ENCODE data around the gene C2orf74. TPM values are rescaled to one million over a fixed set of nuclear protein-coding genes. Genes with fewer than 3 reads are reported as not detected.
"Not testable (repeated sequence)": the region's sequence is repeated elsewhere in the genome, so short reads cannot be mapped to it uniquely, and the experiment has no call there.

C2orf74 gene
- total and polyA plus RNA-seq, 2 experiments from 2014 or later: 17.5 to 43.0 TPM

DNA sequence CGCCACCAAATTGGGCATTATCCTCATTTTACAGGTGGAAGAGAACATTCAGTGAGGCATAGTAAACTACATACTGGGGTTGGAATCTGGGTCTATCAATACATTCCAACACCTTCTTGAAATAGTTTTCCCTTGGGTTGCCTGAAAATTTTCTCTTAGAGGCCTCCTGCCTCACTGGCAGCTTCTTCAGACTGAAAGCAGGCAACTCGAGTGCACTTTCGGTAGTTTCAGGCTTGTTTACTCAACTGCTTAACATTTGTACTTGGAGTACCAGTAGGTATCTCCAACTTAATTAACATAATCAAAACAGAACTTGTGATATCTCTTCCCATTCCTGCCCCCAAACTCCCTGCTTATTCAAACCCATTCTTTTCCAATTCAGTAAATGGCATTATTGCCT is 36.2 kb upstream of the C2orf74 start:
- H3K4me1 ChIP-seq (ENCODE audit: low read depth): no peaks in the 10 kb centered on the region
- TF ChIP-seq, protein P1, sequence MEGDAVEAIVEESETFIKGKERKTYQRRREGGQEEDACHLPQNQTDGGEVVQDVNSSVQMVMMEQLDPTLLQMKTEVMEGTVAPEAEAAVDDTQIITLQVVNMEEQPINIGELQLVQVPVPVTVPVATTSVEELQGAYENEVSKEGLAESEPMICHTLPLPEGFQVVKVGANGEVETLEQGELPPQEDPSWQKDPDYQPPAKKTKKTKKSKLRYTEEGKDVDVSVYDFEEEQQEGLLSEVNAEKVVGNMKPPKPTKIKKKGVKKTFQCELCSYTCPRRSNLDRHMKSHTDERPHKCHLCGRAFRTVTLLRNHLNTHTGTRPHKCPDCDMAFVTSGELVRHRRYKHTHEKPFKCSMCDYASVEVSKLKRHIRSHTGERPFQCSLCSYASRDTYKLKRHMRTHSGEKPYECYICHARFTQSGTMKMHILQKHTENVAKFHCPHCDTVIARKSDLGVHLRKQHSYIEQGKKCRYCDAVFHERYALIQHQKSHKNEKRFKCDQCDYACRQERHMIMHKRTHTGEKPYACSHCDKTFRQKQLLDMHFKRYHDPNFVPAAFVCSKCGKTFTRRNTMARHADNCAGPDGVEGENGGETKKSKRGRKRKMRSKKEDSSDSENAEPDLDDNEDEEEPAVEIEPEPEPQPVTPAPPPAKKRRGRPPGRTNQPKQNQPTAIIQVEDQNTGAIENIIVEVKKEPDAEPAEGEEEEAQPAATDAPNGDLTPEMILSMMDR (IDR thresholded peaks at IDR 0.05; ENCODE audit: low read depth, low read length): no peak

DNA sequence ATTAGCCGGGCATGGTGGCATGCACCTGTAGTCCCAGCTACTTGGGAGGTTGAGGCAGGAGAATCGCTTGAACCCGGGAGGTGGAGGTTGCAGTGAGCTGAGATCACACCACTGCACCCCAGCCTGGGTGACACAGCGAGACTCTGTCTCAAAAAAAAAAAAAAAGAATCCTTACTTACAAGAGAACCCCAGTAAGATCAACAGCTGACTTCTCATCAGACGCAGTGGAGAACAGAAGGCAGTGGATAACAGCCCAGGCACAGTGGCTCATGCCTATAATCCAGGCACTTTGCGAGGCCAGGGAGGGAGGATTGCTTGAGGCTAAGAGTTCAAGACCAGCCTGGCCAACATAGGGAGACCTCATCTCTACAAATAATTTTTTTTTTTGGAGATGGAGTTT is 33.9 kb upstream of the C2orf74 start:
- H3K36me3 ChIP-seq; H3K9me3 ChIP-seq (ENCODE audit: low read depth); H3K4me3 ChIP-seq; H3K27me3 ChIP-seq; DNase-seq (ENCODE audit: low read depth in 1 of 2, low spot score in 1 of 2); H3K4me1 ChIP-seq (ENCODE audit: low read depth); H3K27ac ChIP-seq: not testable (repeated sequence)

More for the DNA sequence above, 36.2 kb upstream of the C2orf74 start:
- Histone ChIP-seq H3K27ac (no peak overlapping the region), H3K36me3 (peaks cover 3% of the 10 kb centered on the region), H3K9me3 (ENCODE audit: low read depth) (no peaks in the 10 kb centered on the region), H3K27me3 (no peaks in the 10 kb centered on the region), H3K4me3 (no peak overlapping the region)
- no peak for DNase-seq (ENCODE audit: low read depth in 1 of 2, low spot score in 1 of 2)

- H3K27ac ChIP-seq: no peak overlapping the region
- no peaks in the 10 kb centered on the region for H3K27me3 ChIP-seq
- no peak for DNase-seq (ENCODE audit: low read depth in 1 of 2, low spot score in 1 of 2)
- no peaks in the 10 kb centered on the region for H3K9me3 ChIP-seq (ENCODE audit: low read depth)
- H3K36me3 ChIP-seq: no peaks in the 10 kb centered on the region
- TF ChIP-seq, protein P1 (IDR thresholded peaks at IDR 0.05; ENCODE audit: low read depth, low read length): no peak
- H3K4me3 ChIP-seq: no peak overlapping the region
- H3K4me1 ChIP-seq (ENCODE audit: low read depth): no peaks in the 10 kb centered on the region
Measured at GRCh38 chr2:61134141-61134540, 27.8 kb upstream of the C2orf74 start.

DNA sequence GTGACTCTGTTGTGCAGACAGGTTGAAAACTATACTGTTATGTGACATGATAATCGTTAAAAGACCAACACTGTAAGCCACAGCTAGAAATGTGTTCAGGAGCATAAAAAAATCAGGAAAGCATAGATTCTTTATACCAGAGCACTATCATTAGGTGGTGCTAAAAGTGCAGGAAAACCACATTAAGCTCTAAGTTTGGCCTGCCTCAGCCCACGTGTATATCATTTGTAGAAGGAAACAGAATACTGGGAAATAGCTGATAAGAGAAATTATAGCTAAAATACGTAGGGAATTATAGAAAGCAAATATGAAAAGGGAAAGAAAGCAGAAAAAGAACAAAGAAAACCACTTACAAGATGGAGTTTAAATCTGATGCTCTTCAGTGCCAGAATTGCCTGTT is 26.5 kb upstream of the C2orf74 start:
- Histone ChIP-seq H3K27me3 (no peaks in the 10 kb centered on the region), H3K4me3 (no peak overlapping the region), H3K36me3 (no peaks in the 10 kb centered on the region), H3K9me3 (ENCODE audit: low read depth) (no peaks in the 10 kb centered on the region), H3K27ac (no peak overlapping the region), H3K4me1 (ENCODE audit: low read depth) (no peaks in the 10 kb centered on the region)
- TF ChIP-seq, protein P1 (IDR thresholded peaks at IDR 0.05; ENCODE audit: low read depth, low read length): peak; percentile 56
- peak; percentile 3 to 79 for DNase-seq (ENCODE audit: low read depth in 1 of 2, low spot score in 1 of 2)

- no peaks in the 10 kb centered on the region for H3K27me3 ChIP-seq
- TF ChIP-seq, protein P1 (IDR thresholded peaks at IDR 0.05; ENCODE audit: low read depth, low read length): no peak
Measured at GRCh38 chr2:61138859-61139258, 23.1 kb upstream of the C2orf74 start.

GRCh38 chr2:61141151-61141550 is 20.8 kb upstream of the C2orf74 start:
- DNase-seq (ENCODE audit: low read depth in 1 of 2, low spot score in 1 of 2): no peak
- Histone ChIP-seq H3K9me3 (ENCODE audit: low read depth) (no peaks in the 10 kb centered on the region), H3K4me3 (no peak overlapping the region), H3K27me3 (no peaks in the 10 kb centered on the region), H3K4me1 (ENCODE audit: low read depth) (no peaks in the 10 kb centered on the region), H3K36me3 (no peaks in the 10 kb centered on the region), H3K27ac (no peak overlapping the region)
- TF ChIP-seq, protein P1 (IDR thresholded peaks at IDR 0.05; ENCODE audit: low read depth, low read length): no peak

More at GRCh38 chr2:61138859-61139258, 23.1 kb upstream of the C2orf74 start:
- Histone ChIP-seq H3K27ac (no peak overlapping the region), H3K36me3 (no peaks in the 10 kb centered on the region), H3K4me1 (ENCODE audit: low read depth) (no peaks in the 10 kb centered on the region), H3K9me3 (ENCODE audit: low read depth) (no peaks in the 10 kb centered on the region), H3K4me3 (no peak overlapping the region)
- no peak for DNase-seq (ENCODE audit: low read depth in 1 of 2, low spot score in 1 of 2)

Measured in cardiac muscle cell (in vitro differentiated cells and primary cell).